Lower leg skin (tissue), 4 donors: ENCODE results near the gene THSD4. TPM values are rescaled to one million over a fixed set of nuclear protein-coding genes. Genes with fewer than 3 reads are reported as not detected.

Experiments used
- DNase-seq, 2 donors: peaks; one replicate each; pipeline ENCODE4 v3.0.0-alpha.2; 2019; ENCODE audit warnings: low spot score in 2 of 2
- H3K4me3 ChIP-seq: fragments of 200-600 bp; sonication (generic); 2 replicates; pipeline ENCODE4 v1.5.1; 2017; ENCODE audit warnings: mild to moderate bottlenecking, low read depth; ENCODE audit not compliant: poor library complexity, severe bottlenecking
- CTCF ChIP-seq, 3 donors: fragments of 450-650 bp; IDR thresholded peaks; one replicate each; pipeline ENCODE4 v1.5.1; 2016; ENCODE audit warnings: antibody characterized with exemption in 3 of 3, mild to moderate bottlenecking in 3 of 3, moderate library complexity in 2 of 3
- POLR2A ChIP-seq, 2 donors: fragments of 450-650 bp; IDR thresholded peaks; one replicate each; pipeline ENCODE4 v1.6.1; 2016 to 2017; ENCODE audit warnings: antibody characterized with exemption in 2 of 2, mild to moderate bottlenecking in 1 of 2, moderate library complexity in 1 of 2
- WGBS, 2 donors: methylation state at CpG; one replicate each; pipeline ENCODE4 v1.1.5; 2018; 5-methylcytosine and 5-hydroxymethylcytosine counted together
- intact Hi-C: fragments of 100-400 bp; cut with DNase I; formaldehyde crosslinking; loops from one replicate; pipeline ENCODE4 v1.15.0; 2023; ENCODE audit warnings: low total_unique reads
- total RNA-seq, 4 donors: library from RNA; depleted of rRNA; stranded (reverse); fragments of >200 nt; gene quantifications; one replicate each; pipeline ENCODE4 v1.1.0, GENCODE V29; 2016

THSD4 gene
- total RNA-seq, 4 donors from 2014 or later = 9.3 to 39.2 (median 32.8) TPM

DNA sequence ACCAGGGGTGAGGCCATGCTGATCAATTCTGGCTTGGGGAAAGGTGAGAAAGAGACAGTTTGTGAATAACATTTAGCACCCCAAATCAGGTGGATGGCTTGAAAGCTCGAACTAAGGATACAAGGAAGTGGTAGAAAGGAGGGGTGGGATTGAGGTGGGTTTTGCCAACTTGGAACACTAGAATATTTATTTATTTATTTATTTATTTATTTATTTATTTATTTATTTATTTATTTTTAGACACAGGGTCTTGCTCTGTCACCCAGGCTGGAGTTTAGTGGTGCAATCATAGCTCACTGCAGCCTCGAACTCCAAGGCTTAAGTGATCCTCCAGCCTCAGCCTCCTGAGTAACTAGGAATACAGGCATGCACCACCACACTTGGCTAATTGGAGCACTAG lies 31.0 kb upstream of the THSD4 start:
- no peak for TF ChIP-seq POLR2A (IDR thresholded peaks at IDR 0.05)
- no peak for TF ChIP-seq CTCF (IDR thresholded peaks at IDR 0.05)
- DNase-seq = no peak
- WGBS, 2 donors = 91 to 93% methylated on average over 2 of the region's 2 CpGs
- intact Hi-C loops = no loop called here
- H3K4me3 ChIP-seq = no peak overlapping the region

- intact Hi-C loops = no loop called here
- WGBS, 2 donors = 81 to 82% methylated on average over 3 of the region's 3 CpGs
- TF ChIP-seq POLR2A (IDR thresholded peaks at IDR 0.05) (no peak), CTCF (IDR thresholded peaks at IDR 0.05) (no peak)
- no peak overlapping the region for H3K4me3 ChIP-seq
- no peak for DNase-seq
Observed at GRCh38 chr15:71085809-71086208, 29.5 kb upstream of the THSD4 start.

DNA sequence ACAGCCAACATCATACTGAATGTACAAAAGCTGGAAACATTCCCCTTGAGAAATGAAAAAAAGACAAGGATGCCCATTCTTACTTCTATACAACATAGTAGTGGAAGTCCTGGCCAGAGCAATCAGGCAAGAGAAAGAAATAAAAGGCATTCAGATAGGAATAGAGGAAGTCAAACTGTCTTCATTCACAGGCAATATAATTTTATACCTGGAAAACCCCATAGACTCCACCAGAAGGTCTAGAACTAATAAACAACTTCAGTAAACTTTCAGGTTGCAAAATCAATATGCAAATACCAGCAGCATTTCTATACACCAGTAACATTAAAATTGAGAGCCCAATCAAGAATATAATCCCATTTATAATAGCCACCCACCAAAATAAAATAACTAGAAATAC lies 27.1 kb upstream of the THSD4 start:
- no peak for DNase-seq
- intact Hi-C loops = no loop called here
- H3K4me3 ChIP-seq = no peak overlapping the region
- TF ChIP-seq CTCF (IDR thresholded peaks at IDR 0.05) (no peak), POLR2A (IDR thresholded peaks at IDR 0.05) (no peak)

- TF ChIP-seq CTCF (IDR thresholded peaks at IDR 0.05) (no peak), POLR2A (IDR thresholded peaks at IDR 0.05) (no peak)
- intact Hi-C loops = no loop called here
- no peak overlapping the region for H3K4me3 ChIP-seq
- no peak for DNase-seq
- WGBS, 2 donors = 96 to 100% methylated on average over 1 of the region's 1 CpG
Observed at GRCh38 chr15:71088683-71089082, 26.6 kb upstream of the THSD4 start.

DNA sequence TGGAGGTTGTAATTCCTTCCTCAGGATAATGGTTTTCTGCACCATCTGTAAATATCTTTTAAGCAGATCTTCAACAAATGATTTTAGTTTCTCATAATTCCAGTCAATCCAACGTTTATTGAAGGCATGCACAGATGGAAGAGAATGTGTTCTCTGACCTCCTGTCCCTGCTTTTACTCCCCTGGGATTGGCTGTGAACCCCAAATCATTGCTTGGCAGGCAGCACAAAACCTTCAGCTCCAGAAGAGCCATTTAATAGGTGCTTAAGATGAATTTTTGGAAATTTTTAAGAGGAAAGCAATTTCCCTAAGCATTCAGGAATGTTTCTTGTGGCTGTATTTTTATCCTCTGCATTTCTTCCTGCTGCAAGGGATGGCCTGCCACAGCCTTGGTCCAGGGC lies 25.5 kb upstream of the THSD4 start:
- TF ChIP-seq CTCF (IDR thresholded peaks at IDR 0.05) = no peak
- no peak for TF ChIP-seq POLR2A (IDR thresholded peaks at IDR 0.05)
- DNase-seq = no peak
- intact Hi-C loops = no loop called here
- H3K4me3 ChIP-seq = no peak overlapping the region
- 45% methylated on average over 1 of the region's 1 CpG for WGBS, 2 donors

GRCh38 chr15:71091601-71092000 lies 23.7 kb upstream of the THSD4 start:
- no peak overlapping the region for H3K4me3 ChIP-seq
- TF ChIP-seq POLR2A (IDR thresholded peaks at IDR 0.05) = no peak
- TF ChIP-seq CTCF (IDR thresholded peaks at IDR 0.05) = no peak
- intact Hi-C loops = no loop called here
- WGBS, 2 donors = 63 to 77% methylated on average over 1 of the region's 1 CpG
- DNase-seq = no peak
